H1 (cell line): ENCODE results near the gene PDIA3. TPM values are rescaled to one million over a fixed set of nuclear protein-coding genes. Genes with fewer than 3 reads are reported as not detected.

ENCODE experiments used
- CTCF ChIA-PET: fragments of 300-600 bp; sonication (Branson Sonifier 250); formaldehyde crosslinking; loops from one replicate; lab custom pipeline; 2021; ENCODE audit not compliant: partially characterized antibody; lab: Charles Lee
- POLR2A ChIA-PET: fragments of 300-600 bp; sonication (Branson Sonifier 250); formaldehyde crosslinking; loops from one replicate; lab custom pipeline; 2021; ENCODE audit warnings: inconsistent platforms; ENCODE audit not compliant: partially characterized antibody; lab: Charles Lee
- DNase-seq, 2 experiments: peaks; one replicate each; pipeline versions ENCODE4 v3.0.0 to v3.0.0-alpha.2; 2010 to 2022; ENCODE audit warnings: low spot score in 2 of 2, low read depth in 1 of 2, mixed read lengths in 1 of 2
- FAIRE-seq: peaks from 2 replicates; lab custom pipeline; 2011; peaks lifted over from hg19 to GRCh38; lab: Jason Lieb, UNC
- H2AFZ ChIP-seq: 2 replicates; pipeline ENCODE4 v1.8.1; 2012; ENCODE audit warnings: low read length, inconsistent platforms
- H2AK5ac ChIP-seq: 2 replicates; pipeline ENCODE4 v1.6.1; 2013; ENCODE audit warnings: low read depth, low read length
- H2BK120ac ChIP-seq: replicated peaks from 2 replicates; pipeline ENCODE3; 2013; ENCODE audit warnings: low read depth, low read length, inconsistent platforms
- H2BK12ac ChIP-seq: 2 replicates; pipeline ENCODE4 v1.6.1; 2013; ENCODE audit warnings: low read depth, low read length
- H2BK15ac ChIP-seq: 2 replicates; pipeline ENCODE4 v1.6.1; 2013; ENCODE audit warnings: low read length
- H2BK20ac ChIP-seq: 2 replicates; pipeline ENCODE4 v1.6.1; 2013; ENCODE audit warnings: low read length
- H2BK5ac ChIP-seq: 2 replicates; pipeline ENCODE4 v1.6.1; 2013; ENCODE audit warnings: low read depth, low read length
- H3K14ac ChIP-seq: 2 replicates; pipeline ENCODE4 v1.6.1; 2013; ENCODE audit warnings: inconsistent platforms; ENCODE audit not compliant: insufficient read length
- H3K18ac ChIP-seq: 2 replicates; pipeline ENCODE4 v1.6.1; 2013; ENCODE audit warnings: low read length; ENCODE audit errors: extremely low read depth
- H3K23ac ChIP-seq: 2 replicates; pipeline ENCODE4 v1.6.1; 2013; ENCODE audit warnings: inconsistent platforms; ENCODE audit not compliant: insufficient read length
- H3K23me2 ChIP-seq: 2 replicates; pipeline ENCODE4 v1.6.1; 2013; ENCODE audit warnings: low read depth, low read length
- H3K27ac ChIP-seq: 2 replicates; pipeline ENCODE4 v1.6.1; 2011; ENCODE audit warnings: low read depth, low read length, inconsistent platforms
- H3K27me3 ChIP-seq, 4 experiments: replicated peaks in 1 of 4; 1 replicate in 1 of 4; 2 replicates in 3 of 4; pipeline versions ENCODE4 v1.6.1 to v1.8.1; 2011 to 2013; ENCODE audit warnings: low read length in 3 of 4, mild to moderate bottlenecking in 3 of 4, inconsistent platforms in 2 of 4, mixed read lengths in 2 of 4, moderate library complexity in 1 of 4; ENCODE audit not compliant: control insufficient read depth in 3 of 4, insufficient read depth in 3 of 4; ENCODE audit errors: extremely low read depth in 1 of 4
- H3K36me3 ChIP-seq, 4 experiments: 2 replicates each; pipeline versions ENCODE4 v1.6.1 to v1.8.1; 2011 to 2013; ENCODE audit warnings: mild to moderate bottlenecking in 4 of 4, low read length in 3 of 4, moderate library complexity in 2 of 4, control low read depth in 1 of 4, inconsistent platforms in 1 of 4; ENCODE audit not compliant: insufficient read depth in 4 of 4, control insufficient read depth in 2 of 4
- H3K4ac ChIP-seq: replicated peaks from 2 replicates; pipeline ENCODE3; 2013; ENCODE audit warnings: low read length, low read depth, mixed read lengths, inconsistent platforms; ENCODE audit not compliant: insufficient read length
- H3K4me1 ChIP-seq, 4 experiments: replicated peaks in 1 of 4; 1 replicate in 1 of 4; 2 replicates in 3 of 4; pipeline versions ENCODE4 v1.6.1 to v1.8.1; 2011 to 2013; ENCODE audit warnings: low read length in 3 of 4, inconsistent platforms in 2 of 4, mixed read lengths in 1 of 4; ENCODE audit not compliant: insufficient read depth in 4 of 4, control insufficient read depth in 3 of 4
- H3K4me2 ChIP-seq, 2 experiments: 2 replicates each; pipeline versions ENCODE4 v1.6.1 to v1.8.1; 2011 to 2013; ENCODE audit warnings: low read depth in 2 of 2, low read length in 2 of 2, control low read depth in 1 of 2, inconsistent platforms in 1 of 2, mild to moderate bottlenecking in 1 of 2; ENCODE audit not compliant: insufficient read depth in 1 of 2
- H3K4me3 ChIP-seq, 4 experiments: fragments of 200-600, 300-600 bp in 1 of 4; sonication (generic), shearing (Covaris generic), sonication (Bioruptor Twin) in 1 of 4; 2 replicates each; pipeline versions ENCODE4 v1.5.1 to v1.8.1; 2011 to 2016; ENCODE audit warnings: low read length in 4 of 4, low read depth in 3 of 4, control low read depth in 2 of 4, inconsistent platforms in 2 of 4, mild to moderate bottlenecking in 2 of 4, mixed read lengths in 1 of 4, moderate library complexity in 1 of 4; ENCODE audit not compliant: insufficient read depth in 2 of 4; ENCODE audit errors: extremely low read depth in 1 of 4
- H3K56ac ChIP-seq: replicated peaks from 2 replicates; pipeline ENCODE3; 2013; ENCODE audit warnings: low read depth, mild to moderate bottlenecking, mixed read lengths, low read length, inconsistent platforms; ENCODE audit not compliant: insufficient read length
- H3K79me1 ChIP-seq: 2 replicates; pipeline ENCODE4 v1.6.1; 2013; ENCODE audit warnings: low read depth, low read length, control low read depth
- H3K79me2 ChIP-seq, 2 experiments: 2 replicates each; pipeline versions ENCODE4 v1.6.1 to v1.8.1; 2012 to 2013; ENCODE audit warnings: low read length in 2 of 2, mild to moderate bottlenecking in 2 of 2, inconsistent platforms in 1 of 2; ENCODE audit not compliant: insufficient read depth in 2 of 2, control insufficient read depth in 1 of 2
- H3K9ac ChIP-seq, 4 experiments: replicated peaks in 1 of 4; 1 replicate in 1 of 4; 2 replicates in 3 of 4; pipeline versions ENCODE4 v1.6.1 to v1.8.1; 2011 to 2013; ENCODE audit warnings: low read depth in 3 of 4, low read length in 3 of 4, control low read depth in 2 of 4, mild to moderate bottlenecking in 2 of 4, moderate library complexity in 2 of 4, inconsistent platforms in 1 of 4; ENCODE audit errors: extremely low read depth in 1 of 4
- H3K9me3 ChIP-seq, 2 experiments: 2 replicates each; pipeline versions ENCODE4 v1.6.1 to v1.8.1; 2012 to 2013; ENCODE audit warnings: mild to moderate bottlenecking in 2 of 2, moderate library complexity in 2 of 2, control low read depth in 1 of 2, inconsistent platforms in 1 of 2, low read depth in 1 of 2, low read length in 1 of 2, mixed read lengths in 1 of 2; ENCODE audit not compliant: insufficient read depth in 2 of 2
- H4K20me1 ChIP-seq, 2 experiments: replicated peaks in 1 of 2; 2 replicates each; pipeline versions ENCODE3 to v1.8.1; 2011 to 2013; ENCODE audit warnings: inconsistent platforms in 2 of 2, low read length in 2 of 2, mild to moderate bottlenecking in 1 of 2; ENCODE audit not compliant: insufficient read depth in 2 of 2, control insufficient read depth in 1 of 2
- H4K5ac ChIP-seq: 2 replicates; pipeline ENCODE4 v1.6.1; 2013; ENCODE audit warnings: low read length, low read depth, mixed read lengths, inconsistent platforms; ENCODE audit not compliant: insufficient read length
- H4K8ac ChIP-seq: 2 replicates; pipeline ENCODE4 v1.8.0; 2013; ENCODE audit warnings: mild to moderate bottlenecking, moderate library complexity, low read length, inconsistent platforms; ENCODE audit not compliant: insufficient read depth; ENCODE audit errors: extremely low read depth
- H4K91ac ChIP-seq: replicated peaks from 2 replicates; pipeline ENCODE3; 2013; ENCODE audit warnings: low read length, mixed read lengths, inconsistent platforms; ENCODE audit not compliant: insufficient read length
- CBX8 ChIP-seq: fragments of 300-800, 300-1000 bp; sonication (generic); IDR thresholded peaks from 2 replicates; pipeline ENCODE4 v1.7.1; 2016; ENCODE audit warnings: low read depth, low read length, borderline replicate concordance
- EZH2 ChIP-seq: fragments of 200-600 bp; sonication (generic); IDR thresholded peaks from 2 replicates; pipeline ENCODE4 v1.7.1; 2012; ENCODE audit warnings: low read depth, mild to moderate bottlenecking, moderate library complexity, low read length, inconsistent platforms; ENCODE audit not compliant: severe bottlenecking
- POLR2AphosphoS5 ChIP-seq: IDR thresholded peaks from 2 replicates; pipeline ENCODE4 v1.6.1; 2011; ENCODE audit warnings: low read depth, low read length
- RAD21 ChIP-seq, 2 experiments: IDR thresholded peaks in 1 of 2; conservative IDR thresholded peaks in 1 of 2; 2 replicates each; pipeline ENCODE4 v1.6.1; 2011; ENCODE audit warnings: low read depth in 2 of 2, low read length in 2 of 2, improper control_type of control experiment in 1 of 2, inconsistent platforms in 1 of 2, mild to moderate bottlenecking in 1 of 2, moderate library complexity in 1 of 2
- SAP30 ChIP-seq: fragments of 300-600 bp; sonication (generic); IDR thresholded peaks from 2 replicates; pipeline ENCODE4 v1.7.1; 2012; ENCODE audit warnings: low read length, moderate library complexity, mild to moderate bottlenecking, inconsistent platforms; ENCODE audit not compliant: insufficient read depth, insufficient replicate concordance
- TAF1 ChIP-seq: IDR thresholded peaks from 2 replicates; pipeline ENCODE4 v1.6.1; 2011; ENCODE audit warnings: mild to moderate bottlenecking, low read depth, low read length
- TBP ChIP-seq: IDR thresholded peaks from 2 replicates; pipeline ENCODE4 v1.6.1; 2011; ENCODE audit warnings: low read depth, low read length, improper control_type of control experiment
- TCF12 ChIP-seq: IDR thresholded peaks from 2 replicates; pipeline ENCODE4 v1.6.1; 2011; ENCODE audit warnings: low read depth, mild to moderate bottlenecking, low read length
- WGBS, 2 experiments: shearing (Covaris generic) in 1 of 2; methylation state at CpG; one replicate each; pipeline versions ENCODE4 v1.1.6 to v1.1.7; 2013 to 2015; ENCODE audit warnings: low lambda C conversion rate in 2 of 2, mixed read lengths in 2 of 2, inconsistent platforms in 1 of 2, low coverage in 1 of 2, missing lambda C conversion rate in 1 of 2; ENCODE audit not compliant: insufficient replicate concordance in 2 of 2, insufficient coverage in 1 of 2, insufficient read length in 1 of 2; ENCODE audit errors: extremely low coverage in 1 of 2, missing lambda C conversion rate in 1 of 2; 5-methylcytosine and 5-hydroxymethylcytosine counted together
- polyA plus RNA-seq, 7 experiments: library from polyadenylated mRNA; depleted of rRNA in 3 of 7; stranded (reverse) in 5 of 7; unstranded in 2 of 7; fragments of >200 nt in 5 of 7; fragments of 200-250 nt in 2 of 7; gene quantifications; 1 replicate in 5 of 7; 2 replicates in 1 of 7; 4 replicates in 1 of 7; pipeline versions ENCODE4 v1.2.1 to v1.2.3, GENCODE V29; 2011 to 2013; ENCODE audit warnings: missing spikeins in 2 of 7, mixed read lengths in 2 of 7
- total RNA-seq: library from RNA; stranded (reverse); fragmentation: NEBNext Ultra II Directional; extraction: Animal tissue kit (Norgen Biotek cat#: 25700); gene quantifications from 2 replicates; pipeline ENCODE4 v1.2.1, GENCODE V29; 2021
- TF ChIP-seq, protein P1 (sequence below): IDR thresholded peaks from 2 replicates; pipeline ENCODE4 v1.6.1; 2012; ENCODE audit warnings: low read length, inconsistent platforms

PDIA3 gene
- total and polyA plus RNA-seq, 2 of the 8 experiments (the other 6 are each of a cell fraction or from before 2014, with no cell fraction given): 90.4 to 655 TPM

DNA sequence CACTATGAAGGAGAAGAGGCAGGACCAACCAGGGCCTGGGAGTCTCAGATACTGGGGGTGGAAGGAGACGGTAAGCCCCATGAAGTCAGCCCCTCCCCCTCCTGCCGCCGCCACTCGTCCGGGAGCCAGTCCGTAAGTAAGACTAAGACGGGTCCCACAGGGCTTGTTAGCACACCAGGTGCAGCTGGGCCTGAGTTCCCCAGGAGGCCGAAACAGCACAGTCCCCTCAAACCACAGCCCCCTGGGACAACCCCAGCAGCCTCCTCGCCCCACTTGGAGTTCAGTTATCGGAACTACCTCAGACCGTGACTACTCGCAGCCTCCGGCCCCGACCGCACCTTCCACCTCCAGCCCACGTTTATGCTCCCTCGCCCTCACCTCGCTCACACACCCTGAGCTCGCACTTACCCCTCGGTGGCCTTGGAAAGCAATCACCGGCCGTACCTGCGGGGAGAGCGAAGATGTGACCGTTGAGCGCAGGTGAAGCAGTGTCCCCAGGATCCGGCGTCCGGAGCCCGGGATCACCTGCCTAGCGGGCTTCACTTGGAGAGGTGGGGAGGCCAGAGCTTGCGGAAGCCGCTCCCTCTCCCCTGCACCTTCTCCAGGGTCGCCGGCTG is 30.0 kb downstream of the PDIA3 start:
- H2BK120ac ChIP-seq: no peak overlapping the region
- peak overlapping the region; percentile 70 for H4K91ac ChIP-seq
- peak overlapping the region; percentile 67 for H3K56ac ChIP-seq
- no peak overlapping the region for H3K4ac ChIP-seq
- H3K27ac ChIP-seq: no peak overlapping the region
- H3K79me1 ChIP-seq: no peaks in the 10 kb centered on the region
- peak overlapping the region in 3 of 4 experiments; percentile 10 to 45 (median 40); a peak in 5 of 7 replicates for H3K9ac ChIP-seq
- H3K79me2 ChIP-seq: no peaks in the 10 kb centered on the region
- H4K8ac ChIP-seq: peak overlapping the region; percentile 91
- H2BK20ac ChIP-seq: no peak overlapping the region
- H2BK5ac ChIP-seq: 0 out of 2 replicates have a peak overlapping the region, but pooled peaks have one; percentile 60
- no peaks in the 10 kb centered on the region for H3K9me3 ChIP-seq
- no peak overlapping the region for H3K14ac ChIP-seq
- H4K20me1 ChIP-seq: peaks cover 0 to 3% of the 10 kb centered on the region in 2 experiments
- peak overlapping the region; percentile 83 to 98 for H3K4me2 ChIP-seq
- WGBS, 2 experiments: 4% methylated on average over 31 of the region's 35 CpGs; no CpG with 5 or more reads in 1 of the 2 experiments
- ChIA-PET CTCF (interaction anchor here (0.8 to 4.8 kb wide), 11 partner anchors 8 to 267 kb away, joined by 3 to 50 read pairs (median 4); partner anchors contain the start of genes HYPK, SERF2 and SERINC4), POLR2A (interaction anchor here (0.7 to 4.8 kb wide), 8 partner anchors 10 to 105 kb away, joined by 3 to 54 read pairs (median 6); partner anchors contain the start of genes HYPK, MFAP1, SERF2 and SERINC4)
- peak overlapping the region; percentile 77; the same call in 1 of the 2 replicates for H2AFZ ChIP-seq
- peaks cover 16 to 29% (median 21%) of the 10 kb centered on the region in 4 experiments for H3K36me3 ChIP-seq
- peak overlapping the region; percentile 51 to 78 (median 71) for H3K4me3 ChIP-seq
- FAIRE-seq (no peak), DNase-seq (peak in 1 of 2 experiments; percentile 84)
- H3K4me1 ChIP-seq: peaks cover 0 to 12% (median 5%) of the 10 kb centered on the region in 4 experiments; a peak in 5 of 7 replicates
- H3K23ac ChIP-seq: no peak overlapping the region
- peaks cover 0 to 2% (median 0%) of the 10 kb centered on the region in 4 experiments; a peak in 2 of 7 replicates for H3K27me3 ChIP-seq
- H2AK5ac ChIP-seq: no peak overlapping the region
- H2BK15ac ChIP-seq: no peak overlapping the region
- H2BK12ac ChIP-seq: peak overlapping the region; percentile 50; the same call in 1 of the 2 replicates
- H4K5ac ChIP-seq: peak overlapping the region; percentile 30
- H3K23me2 ChIP-seq: peaks cover 12% of the 10 kb centered on the region
- peak overlapping the region; percentile 90; the same call in 1 of the 2 replicates for H3K18ac ChIP-seq
- TF ChIP-seq, protein P1, sequence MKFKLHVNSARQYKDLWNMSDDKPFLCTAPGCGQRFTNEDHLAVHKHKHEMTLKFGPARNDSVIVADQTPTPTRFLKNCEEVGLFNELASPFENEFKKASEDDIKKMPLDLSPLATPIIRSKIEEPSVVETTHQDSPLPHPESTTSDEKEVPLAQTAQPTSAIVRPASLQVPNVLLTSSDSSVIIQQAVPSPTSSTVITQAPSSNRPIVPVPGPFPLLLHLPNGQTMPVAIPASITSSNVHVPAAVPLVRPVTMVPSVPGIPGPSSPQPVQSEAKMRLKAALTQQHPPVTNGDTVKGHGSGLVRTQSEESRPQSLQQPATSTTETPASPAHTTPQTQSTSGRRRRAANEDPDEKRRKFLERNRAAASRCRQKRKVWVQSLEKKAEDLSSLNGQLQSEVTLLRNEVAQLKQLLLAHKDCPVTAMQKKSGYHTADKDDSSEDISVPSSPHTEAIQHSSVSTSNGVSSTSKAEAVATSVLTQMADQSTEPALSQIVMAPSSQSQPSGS: no peak
- TF ChIP-seq TBP (peak; percentile 22; the same call in 1 of the 2 replicates), CBX8 (no peak), EZH2 (peak; percentile 30), TAF1 (peak; percentile 7; the same call in 1 of the 2 replicates), TCF12 (peak; percentile 50; the same call in 1 of the 2 replicates), POLR2AphosphoS5 (peak; percentile 29; the same call in 1 of the 2 replicates), RAD21 (IDR thresholded peaks at IDR 0.05 in 1 of 2, conservative IDR thresholded peaks at IDR 0.05 in 1 of 2; ENCODE audit: low read depth in 2 of 2, low read length in 2 of 2) (no peak), SAP30 (peak; percentile 45)
